VCaP (cell line): Measurements from ENCODE around the gene FAM135A.

Experiments
- H3K27ac ChIP-seq: fragments of 450-650 bp; 2 replicates; pipeline ENCODE4 v1.5.1; 2017
- CTCF ChIP-seq: fragments of 450-650 bp; conservative IDR thresholded peaks from 2 replicates; pipeline ENCODE4 v1.5.1; 2017; ENCODE audit warnings: mild to moderate bottlenecking, moderate library complexity

Gene FAM135A

GRCh38 chr6:70413114-70413991 lies at the start of gene FAM135A:
Gene FAM135A (plus strand): TSS chr6:70413508. CDS start chr6:70428343, 14,835 bp downstream.
- H3K27ac ChIP-seq, result peak within 1 kb of the TSS; percentile 85
- no peak for TF ChIP-seq CTCF

GRCh38 chr6:70363741-70364493 lies 49.4 kb upstream of the FAM135A start:
- TF ChIP-seq CTCF, result no peak
- no peak overlapping the region for H3K27ac ChIP-seq

- peak; percentile 90 for TF ChIP-seq CTCF
- no peak overlapping the region for H3K27ac ChIP-seq
These were observed 43.9 kb upstream of the FAM135A start for GRCh38 chr6:70369332-70369950.

- no peak for TF ChIP-seq CTCF
- H3K27ac ChIP-seq, result no peak overlapping the region
These were observed 42.8 kb upstream of the FAM135A start for GRCh38 chr6:70370496-70370895.

GRCh38 chr6:70371454-70372105 lies 41.7 kb upstream of the FAM135A start:
- H3K27ac ChIP-seq, result no peak overlapping the region
- TF ChIP-seq CTCF, result peak; percentile 83

GRCh38 chr6:70375166-70375565 lies 38.1 kb upstream of the FAM135A start:
- no peak for TF ChIP-seq CTCF
- no peak overlapping the region for H3K27ac ChIP-seq
